Head of caudate nucleus (tissue), 42 donors: ENCODE measurements around the gene TMEM154.
A peak's percentile ranks its signal among the peaks of the same experiment; 100 is the strongest.

Source experiments
- DNase-seq, 42 donors: peaks; one replicate each; pipeline versions ENCODE4 v3.0.0 to v3.0.0-alpha.2; 2020 to 2021; ENCODE audit warnings: mixed read lengths in 7 of 42
- intact Hi-C: fragments of 100-400 bp; cut with DNase I; formaldehyde crosslinking; loops from one replicate; pipeline ENCODE4 v1.15.0; 2022

Gene TMEM154

GRCh38 chr4:152607178-152607577 is 72.6 kb downstream of the TMEM154 start:
- intact Hi-C loops = no loop called here
- no peak for DNase-seq

GRCh38 chr4:152606753-152607152 is 73.0 kb downstream of the TMEM154 start:
- intact Hi-C loops = no loop called here

GRCh38 chr4:152605641-152606335 is 74.0 kb downstream of the TMEM154 start:
- peak in 6 of 42 donors; percentile 6 to 51 (median 18) for DNase-seq
- intact Hi-C loops = no loop called here

More at GRCh38 chr4:152606753-152607152, 73.0 kb downstream of the TMEM154 start:
- peak in 7 of 42 donors; percentile 16 to 45 (median 24) for DNase-seq

GRCh38 chr4:152605031-152605430 is 74.8 kb downstream of the TMEM154 start:
- no peak for DNase-seq
- intact Hi-C loops = no loop called here

GRCh38 chr4:152601156-152601555 is 78.6 kb downstream of the TMEM154 start:
- no peak for DNase-seq
- intact Hi-C loops = no loop called here

GRCh38 chr4:152599636-152600035 is 80.2 kb downstream of the TMEM154 start:
- intact Hi-C loops = no loop called here
- DNase-seq = peak in 1 of 42 donors; percentile 7

GRCh38 chr4:152599095-152599494 is 80.7 kb downstream of the TMEM154 start:
- intact Hi-C loops = no loop called here
- peak in 1 of 42 donors; percentile 5 for DNase-seq

GRCh38 chr4:152598454-152598853 is 81.3 kb downstream of the TMEM154 start:
- no peak for DNase-seq
- intact Hi-C loops = no loop called here

- DNase-seq = no peak
- intact Hi-C loops = no loop called here
Observed at GRCh38 chr4:152594978-152595925, 84.5 kb downstream of the TMEM154 start.

- intact Hi-C loops = no loop called here
- DNase-seq = no peak
Observed at GRCh38 chr4:152594057-152594456, 85.7 kb downstream of the TMEM154 start.

GRCh38 chr4:152591876-152592275 is 87.9 kb downstream of the TMEM154 start:
- intact Hi-C loops = no loop called here
- DNase-seq = peak in 4 of 42 donors; percentile 4 to 36 (median 16)

GRCh38 chr4:152591396-152591795 is 88.4 kb downstream of the TMEM154 start:
- DNase-seq = peak in 40 of 42 donors; percentile 9 to 68 (median 42)
- intact Hi-C loops = no loop called here

- DNase-seq = no peak
- intact Hi-C loops = no loop called here
Observed at GRCh38 chr4:152590179-152591031, 89.4 kb downstream of the TMEM154 start.

GRCh38 chr4:152588869-152589268 is 90.9 kb downstream of the TMEM154 start:
- DNase-seq = no peak
- intact Hi-C loops = no loop called here

- DNase-seq = no peak
- intact Hi-C loops = no loop called here
Observed at GRCh38 chr4:152587127-152587526, 92.7 kb downstream of the TMEM154 start.

- DNase-seq = no peak
- intact Hi-C loops = no loop called here
Observed at GRCh38 chr4:152586668-152587067, 93.1 kb downstream of the TMEM154 start.

- no peak for DNase-seq
- intact Hi-C loops = no loop called here
Observed at GRCh38 chr4:152585023-152585441, 94.8 kb downstream of the TMEM154 start.

- no peak for DNase-seq
- intact Hi-C loops = no loop called here
Observed at GRCh38 chr4:152581536-152582160, 98.1 kb downstream of the TMEM154 start.

GRCh38 chr4:152579916-152580315 is 99.9 kb downstream of the TMEM154 start:
- intact Hi-C loops = no loop called here
- no peak for DNase-seq
